ENCODE measurements around the gene CATSPER3.

DNA sequence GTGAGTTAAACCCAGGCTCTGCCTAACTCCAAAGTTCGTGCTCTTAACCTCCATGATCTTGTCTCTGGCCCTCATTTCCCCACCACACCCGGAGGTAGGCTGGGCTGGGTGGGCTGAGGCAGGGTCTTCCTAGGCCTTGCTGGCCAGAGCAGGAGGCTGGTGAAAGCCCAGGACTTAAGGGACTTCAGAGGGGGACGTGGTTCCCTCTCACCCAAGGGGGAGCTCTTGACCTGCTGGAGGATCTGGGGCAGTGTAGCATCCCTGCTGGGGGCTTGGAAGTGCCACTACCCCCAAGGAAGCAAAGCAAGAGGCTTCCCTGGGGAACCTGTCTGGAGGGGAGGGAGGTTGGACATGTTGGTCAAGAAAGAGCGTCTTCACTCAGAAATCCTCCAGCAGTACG is 51.6 kb downstream of the CATSPER3 start:
- TF ChIP-seq, protein P1, sequence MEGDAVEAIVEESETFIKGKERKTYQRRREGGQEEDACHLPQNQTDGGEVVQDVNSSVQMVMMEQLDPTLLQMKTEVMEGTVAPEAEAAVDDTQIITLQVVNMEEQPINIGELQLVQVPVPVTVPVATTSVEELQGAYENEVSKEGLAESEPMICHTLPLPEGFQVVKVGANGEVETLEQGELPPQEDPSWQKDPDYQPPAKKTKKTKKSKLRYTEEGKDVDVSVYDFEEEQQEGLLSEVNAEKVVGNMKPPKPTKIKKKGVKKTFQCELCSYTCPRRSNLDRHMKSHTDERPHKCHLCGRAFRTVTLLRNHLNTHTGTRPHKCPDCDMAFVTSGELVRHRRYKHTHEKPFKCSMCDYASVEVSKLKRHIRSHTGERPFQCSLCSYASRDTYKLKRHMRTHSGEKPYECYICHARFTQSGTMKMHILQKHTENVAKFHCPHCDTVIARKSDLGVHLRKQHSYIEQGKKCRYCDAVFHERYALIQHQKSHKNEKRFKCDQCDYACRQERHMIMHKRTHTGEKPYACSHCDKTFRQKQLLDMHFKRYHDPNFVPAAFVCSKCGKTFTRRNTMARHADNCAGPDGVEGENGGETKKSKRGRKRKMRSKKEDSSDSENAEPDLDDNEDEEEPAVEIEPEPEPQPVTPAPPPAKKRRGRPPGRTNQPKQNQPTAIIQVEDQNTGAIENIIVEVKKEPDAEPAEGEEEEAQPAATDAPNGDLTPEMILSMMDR (IDR thresholded peaks at IDR 0.05) = no peak
- no peak for TF ChIP-seq POLR2A (IDR thresholded peaks at IDR 0.05)
